GM21576 (cell line): Measurements from ENCODE around the gene NKIRAS2.

Experiments used
- ATAC-seq: cut with Tn5 transposase; IDR thresholded peaks from one replicate; pipeline ENCODE4 v1.9.1; 2021; ENCODE audit warnings: mild to moderate bottlenecking, moderate library complexity; ENCODE audit not compliant: unreplicated experiment

The NKIRAS2 gene

GRCh38 chr17:42019509-42020404, at the start of gene NKIRAS2:
Gene NKIRAS2 (plus strand): TSS chr17:42020090. CDS start chr17:42021578, 1,488 bp downstream.
- peak; percentile 49 for ATAC-seq

- ATAC-seq = no peak
Observed at GRCh38 chr17:41970901-41971331, 49.0 kb upstream of the NKIRAS2 start.

GRCh38 chr17:41971721-41972523, 48.0 kb upstream of the NKIRAS2 start:
- ATAC-seq = no peak

GRCh38 chr17:41972571-41973407, 47.1 kb upstream of the NKIRAS2 start:
- no peak for ATAC-seq

GRCh38 chr17:41973408-41973811, 46.5 kb upstream of the NKIRAS2 start:
- ATAC-seq = no peak

GRCh38 chr17:41974031-41974430, 45.9 kb upstream of the NKIRAS2 start:
- no peak for ATAC-seq

GRCh38 chr17:41974658-41975057, 45.2 kb upstream of the NKIRAS2 start:
- no peak for ATAC-seq

GRCh38 chr17:41975099-41976083, 44.5 kb upstream of the NKIRAS2 start:
- ATAC-seq = no peak

GRCh38 chr17:41976142-41976768, 43.6 kb upstream of the NKIRAS2 start:
- ATAC-seq = no peak

GRCh38 chr17:41977991-41978390, 41.9 kb upstream of the NKIRAS2 start:
- no peak for ATAC-seq

GRCh38 chr17:41982026-41982760, 37.7 kb upstream of the NKIRAS2 start:
- ATAC-seq = no peak

- no peak for ATAC-seq
Observed at GRCh38 chr17:41984454-41984853, 35.4 kb upstream of the NKIRAS2 start.

- ATAC-seq = no peak
Observed at GRCh38 chr17:41985919-41986318, 34.0 kb upstream of the NKIRAS2 start.

GRCh38 chr17:41986634-41987033, 33.3 kb upstream of the NKIRAS2 start:
- no peak for ATAC-seq

GRCh38 chr17:41987642-41988041, 32.2 kb upstream of the NKIRAS2 start:
- ATAC-seq = no peak

GRCh38 chr17:41988418-41988817, 31.5 kb upstream of the NKIRAS2 start:
- no peak for ATAC-seq

GRCh38 chr17:41989702-41990419, 30.0 kb upstream of the NKIRAS2 start:
- ATAC-seq = no peak

GRCh38 chr17:41992576-41992975, 27.3 kb upstream of the NKIRAS2 start:
- ATAC-seq = no peak
